CMK (cell line): ENCODE data around the gene DGKB.
"Not testable (repeated sequence)": the region's sequence is repeated elsewhere in the genome, so short reads cannot be mapped to it uniquely, and the experiment has no call there.

ENCODE experiments used
- DNase-seq: peaks from one replicate; pipeline ENCODE4 v3.0.0-alpha.2; 2010; ENCODE audit warnings: low read depth

DGKB gene

GRCh38 chr7:14583518-14583917, 319.0 kb downstream of the DGKB start:
- DNase-seq, result no peak

- no peak for DNase-seq
Measured at GRCh38 chr7:14582010-14582409, 320.5 kb downstream of the DGKB start.

DNA sequence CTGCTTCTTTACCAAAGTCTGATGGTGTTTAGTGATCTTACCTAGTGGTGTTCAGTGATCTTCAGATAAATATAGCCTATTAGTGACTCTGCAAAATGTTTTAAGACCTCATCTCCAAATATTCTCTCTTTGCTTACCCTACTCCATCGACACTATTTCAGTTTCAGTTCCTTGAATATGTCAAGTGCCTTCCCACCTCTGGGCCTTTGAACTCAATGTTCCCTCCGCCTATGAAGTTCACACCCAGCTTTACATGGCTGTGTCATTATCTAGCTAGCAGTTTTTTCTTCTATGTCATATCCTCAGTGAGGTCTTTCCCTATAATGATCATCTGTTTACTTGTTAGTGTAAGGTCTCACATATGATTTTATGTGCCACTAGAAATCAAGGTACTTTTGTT, 322.6 kb downstream of the DGKB start:
- no peak for DNase-seq

DNA sequence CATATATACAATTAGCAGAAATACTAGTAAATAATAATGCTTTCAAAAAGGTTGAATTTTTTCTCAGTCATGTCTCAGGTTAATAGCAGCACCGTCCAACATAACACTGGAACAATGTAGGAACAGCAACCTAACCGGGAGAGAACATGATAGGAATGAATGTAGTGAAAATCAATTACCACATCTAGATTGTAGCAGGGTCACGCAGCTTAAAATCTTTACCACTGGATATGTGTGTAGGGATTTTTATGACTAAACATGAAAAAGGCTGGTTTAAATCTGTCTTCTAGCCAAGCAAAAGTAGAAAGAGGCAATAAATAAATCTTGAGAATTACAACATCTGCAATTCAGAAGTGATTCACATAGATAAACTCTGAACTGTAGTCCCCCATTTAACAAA, 326.0 kb downstream of the DGKB start:
- DNase-seq, result no peak

- no peak for DNase-seq
Measured at GRCh38 chr7:14570750-14571607, 331.6 kb downstream of the DGKB start.

DNA sequence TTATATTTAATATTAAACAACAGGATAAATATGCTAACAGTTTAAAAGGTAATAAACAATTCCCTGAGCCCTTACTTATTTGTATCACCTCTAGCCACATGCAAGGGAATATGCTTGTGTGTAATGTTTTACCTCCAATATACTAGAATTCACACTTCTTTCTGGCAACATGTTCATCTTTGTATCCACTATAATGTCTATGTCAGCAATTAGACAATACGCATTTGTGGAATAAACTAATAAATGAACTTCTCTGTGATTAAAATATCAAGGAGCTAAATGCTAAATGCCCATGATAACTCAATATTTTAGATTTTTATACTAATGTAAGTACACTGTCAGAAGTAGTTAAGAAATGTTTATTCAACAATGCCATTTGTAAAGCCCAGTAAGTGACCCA, 350.5 kb downstream of the DGKB start:
- DNase-seq, result no peak

GRCh38 chr7:14551310-14551709, 351.2 kb downstream of the DGKB start:
- DNase-seq, result no peak

DNA sequence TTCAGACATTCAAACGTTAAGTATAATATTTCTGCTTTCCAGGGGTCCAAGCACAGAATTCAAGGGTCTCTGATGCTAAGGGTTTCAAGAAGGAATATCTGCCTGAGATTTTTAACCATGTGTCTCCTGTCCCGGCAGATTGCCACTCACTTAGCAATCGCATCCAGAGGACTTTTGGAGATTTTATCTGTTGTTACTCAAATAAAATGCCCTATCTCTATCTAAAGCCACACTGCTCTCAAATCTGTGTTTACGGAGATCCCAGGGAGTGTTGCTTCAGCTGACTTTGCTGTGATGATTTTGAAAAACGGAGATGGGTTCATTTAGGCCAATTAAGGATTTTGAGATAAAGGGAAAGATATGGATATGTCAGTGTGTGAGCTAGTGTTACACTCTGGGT, 359.9 kb downstream of the DGKB start:
- DNase-seq, result no peak

- DNase-seq, result no peak
Measured at GRCh38 chr7:14521183-14521582, 381.4 kb downstream of the DGKB start.

DNA sequence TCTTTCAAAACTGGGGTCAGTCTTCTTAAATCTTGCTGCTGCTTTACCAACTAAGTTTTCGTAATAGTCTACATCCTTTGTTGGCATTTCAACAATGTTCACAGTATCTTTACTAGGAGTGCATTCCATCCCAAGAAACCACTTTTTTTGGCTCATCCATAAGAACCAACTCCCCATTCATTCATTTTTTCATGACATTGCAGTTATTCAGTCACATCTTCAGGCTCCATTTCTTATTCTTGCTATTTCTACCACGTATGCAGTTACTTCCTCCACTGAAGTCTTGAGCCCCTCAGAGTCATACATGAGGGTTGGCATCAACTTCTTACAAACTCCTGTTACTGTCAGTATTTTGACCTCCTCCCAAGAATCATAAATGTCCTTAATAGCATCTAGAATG, 392.3 kb downstream of the DGKB start:
- DNase-seq, result no peak

DNA sequence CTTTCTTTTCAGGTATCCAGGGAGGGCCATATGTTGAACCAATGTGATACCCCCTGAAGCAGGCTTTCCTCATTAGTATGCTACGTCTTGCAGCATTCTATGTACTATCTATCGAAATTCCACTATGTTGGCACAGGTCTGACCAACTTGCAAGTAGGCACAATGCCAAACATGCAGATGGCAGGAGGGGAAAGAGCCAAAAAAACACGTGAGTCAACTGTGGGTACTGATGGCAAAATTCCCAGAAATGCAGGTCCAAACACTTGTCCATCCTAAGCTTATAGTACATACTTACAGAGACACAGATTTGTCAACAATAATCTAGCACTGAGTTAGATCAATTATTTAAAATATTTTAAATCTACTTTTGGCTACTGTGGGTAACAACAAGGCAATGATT, 394.9 kb downstream of the DGKB start:
- DNase-seq, result no peak

- DNase-seq, result no peak
Measured at GRCh38 chr7:14505906-14506305, 396.6 kb downstream of the DGKB start.

DNA sequence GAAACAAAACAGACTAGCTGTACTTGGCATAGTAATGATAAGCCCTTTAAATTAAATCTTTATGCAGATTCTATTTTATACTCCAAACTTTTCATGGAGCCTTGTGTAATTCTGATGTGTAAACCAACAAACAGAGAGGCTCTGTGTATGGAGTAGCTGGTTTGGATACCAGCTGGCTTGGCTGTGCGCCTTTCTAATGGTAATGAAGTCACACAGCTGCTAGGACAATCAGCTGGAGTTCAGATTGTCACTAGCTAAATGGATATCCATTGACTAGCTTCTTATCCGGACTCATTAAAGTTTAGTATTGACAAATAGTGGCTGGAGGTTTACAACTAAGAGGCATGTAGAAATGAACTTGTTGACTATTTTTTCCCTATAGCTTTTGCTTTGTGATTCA, 398.4 kb downstream of the DGKB start:
- DNase-seq, result no peak

DNA sequence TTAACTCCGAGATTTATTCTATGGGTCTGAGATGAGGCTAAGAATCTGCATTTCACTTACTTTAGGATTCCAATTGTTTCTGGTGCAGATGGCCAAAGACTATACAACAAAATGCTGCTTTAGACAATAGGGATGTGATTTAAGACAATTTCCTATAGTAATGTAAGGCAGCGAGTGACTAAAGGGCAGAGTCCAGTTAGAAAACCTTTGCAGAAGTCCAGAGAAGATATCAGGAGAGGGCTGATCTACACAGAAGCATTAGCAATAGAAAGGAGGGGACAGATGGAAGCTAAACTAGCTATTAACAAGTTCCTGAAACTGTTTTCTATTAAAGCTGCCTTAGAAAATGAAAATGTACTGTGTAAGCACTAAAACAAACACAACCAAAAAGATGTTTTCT, 398.9 kb downstream of the DGKB start:
- no peak for DNase-seq

GRCh38 chr7:14501436-14501835, 401.1 kb downstream of the DGKB start:
- no peak for DNase-seq

DNA sequence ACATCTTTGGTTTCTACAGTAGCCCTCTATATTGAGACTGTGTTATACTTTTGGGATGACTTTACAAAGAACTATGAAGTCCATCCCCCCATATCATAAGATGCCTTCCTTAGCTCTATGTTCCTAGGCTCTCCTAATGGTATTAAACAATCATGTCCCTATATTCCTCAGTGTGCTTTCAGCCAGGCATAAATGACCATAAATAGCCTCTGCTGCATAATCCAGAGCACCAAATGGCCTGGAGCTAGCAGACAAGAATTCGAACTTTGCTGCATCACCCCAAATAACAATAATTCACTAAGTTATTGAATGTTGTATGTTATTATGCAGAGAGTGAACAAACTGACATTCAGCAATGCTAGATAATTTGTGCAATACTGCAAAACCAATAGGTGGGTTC, 405.2 kb downstream of the DGKB start:
- no peak for DNase-seq

GRCh38 chr7:14495633-14496032, 406.9 kb downstream of the DGKB start:
- no peak for DNase-seq

GRCh38 chr7:14487701-14488395, 414.7 kb downstream of the DGKB start:
- DNase-seq, result no peak

DNA sequence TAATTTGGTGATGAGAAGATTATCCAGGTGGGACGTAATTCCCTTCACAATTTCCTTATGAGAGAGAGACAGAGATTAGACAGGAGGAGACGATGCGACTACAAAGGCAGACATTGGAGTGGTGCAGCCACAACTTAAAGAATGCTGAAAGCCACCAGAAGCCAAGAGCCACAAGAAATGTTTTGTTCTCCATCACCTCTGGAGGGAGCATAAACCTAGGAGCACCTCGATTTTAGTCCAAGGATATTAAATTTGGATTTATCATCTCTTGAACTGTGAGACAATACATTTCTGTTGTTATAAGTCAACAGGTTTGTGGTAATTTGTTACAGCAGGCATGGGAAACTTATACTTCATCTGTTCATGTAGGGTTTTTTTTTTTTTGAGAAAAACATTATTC, 418.9 kb downstream of the DGKB start:
- DNase-seq, result no peak

GRCh38 chr7:14480281-14480680, 422.3 kb downstream of the DGKB start:
- DNase-seq, result no peak

DNA sequence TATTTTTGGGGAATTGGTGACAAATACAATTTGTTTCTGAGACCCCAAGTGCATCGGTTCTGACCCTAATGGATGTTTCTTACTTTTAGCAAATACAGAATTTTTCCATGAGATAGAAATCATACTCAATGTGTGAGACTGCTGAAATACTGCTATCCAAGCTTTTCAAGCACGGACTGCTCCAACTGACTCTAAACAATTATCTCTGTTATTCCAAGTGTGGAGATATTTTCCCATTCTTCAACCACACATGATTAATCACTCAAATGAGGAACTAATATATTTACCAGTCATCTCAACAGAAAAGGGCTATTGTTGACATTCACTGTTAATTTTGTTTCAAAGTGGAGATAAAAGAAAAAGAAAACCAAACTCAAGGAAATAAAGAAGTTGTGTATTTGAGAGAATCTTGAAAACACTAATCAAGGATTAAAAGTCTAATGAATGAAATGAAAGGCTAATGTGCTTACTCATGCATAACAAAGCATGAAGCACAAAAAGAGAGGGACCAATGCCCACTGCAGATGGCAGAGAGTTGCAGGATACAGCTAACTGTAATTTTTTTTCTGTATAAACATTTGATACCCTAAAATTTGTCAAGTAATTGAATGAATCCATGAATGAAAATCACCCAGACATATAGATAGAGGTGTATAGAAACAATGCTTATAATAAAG, 423.6 kb downstream of the DGKB start:
- no peak for DNase-seq

DNA sequence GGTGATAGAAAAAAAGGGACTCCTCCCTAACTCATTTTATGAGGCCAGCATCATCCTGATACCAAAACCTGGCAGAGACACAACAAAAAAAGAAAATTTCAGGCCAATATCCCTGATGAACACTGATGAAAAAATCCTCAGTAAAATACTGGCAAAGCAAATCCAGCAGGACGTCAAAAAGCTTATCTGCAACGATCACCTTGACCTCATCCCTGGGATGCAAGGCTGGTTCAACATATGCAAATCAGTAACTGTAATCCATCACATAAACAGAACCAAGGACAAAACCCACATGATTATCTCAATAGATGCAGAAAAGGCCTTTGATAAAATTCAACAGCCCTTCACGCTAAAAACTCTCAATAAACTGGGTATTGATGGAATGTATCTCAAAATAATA, 440.8 kb downstream of the DGKB start:
- not testable (repeated sequence) for DNase-seq

- DNase-seq, result not testable (repeated sequence)
Measured at GRCh38 chr7:14458846-14459245, 443.7 kb downstream of the DGKB start.
